Loucy (cell line): ENCODE measurements around the gene ADSL.

Experiments used
- H2AFZ ChIP-seq: fragments of 200-600 bp; sonication (generic); 2 replicates; pipeline ENCODE4 v1.6.0; 2016; ENCODE audit warnings: antibody characterized with exemption, mild to moderate bottlenecking, low read length, moderate library complexity
- H3F3A ChIP-seq: fragments of 200-600 bp; 2 replicates; pipeline ENCODE4 v1.6.0; 2016; ENCODE audit warnings: antibody characterized with exemption, low read depth, mild to moderate bottlenecking
- H3K27me3 ChIP-seq: fragments of 200-600 bp; sonication (generic); 2 replicates; pipeline ENCODE4 v1.6.1; 2014; ENCODE audit warnings: low read length, mild to moderate bottlenecking; ENCODE audit not compliant: insufficient read depth, poor library complexity, severe bottlenecking
- H3K36me3 ChIP-seq: fragments of 200-600 bp; sonication (generic); 2 replicates; pipeline ENCODE4 v1.6.1; 2016; ENCODE audit warnings: low read length; ENCODE audit not compliant: insufficient read depth
- H3K4me1 ChIP-seq: fragments of 200-600 bp; sonication (generic); 2 replicates; pipeline ENCODE4 v1.5.1; 2014; ENCODE audit warnings: low read length, mild to moderate bottlenecking; ENCODE audit not compliant: insufficient read depth, poor library complexity, severe bottlenecking
- H3K4me2 ChIP-seq: fragments of 200-600 bp; sonication (generic); 2 replicates; pipeline ENCODE4 v1.6.0; 2014; ENCODE audit warnings: antibody characterized with exemption, low read length, low read depth, mild to moderate bottlenecking; ENCODE audit not compliant: poor library complexity, severe bottlenecking
- H3K4me3 ChIP-seq: fragments of 200-600 bp; sonication (generic); 2 replicates; pipeline ENCODE4 v1.5.1; 2014; ENCODE audit warnings: low read length, mild to moderate bottlenecking, mixed read lengths; ENCODE audit not compliant: poor library complexity, severe bottlenecking
- H3K79me2 ChIP-seq: fragments of 200-600 bp; sonication (generic); 2 replicates; pipeline ENCODE4 v1.6.1; 2014; ENCODE audit warnings: low read length; ENCODE audit not compliant: insufficient read depth
- H3K9ac ChIP-seq: fragments of 200-600 bp; sonication (generic); 2 replicates; pipeline ENCODE4 v1.6.0; 2014; ENCODE audit warnings: mild to moderate bottlenecking, low read depth, low read length, moderate library complexity; ENCODE audit not compliant: poor library complexity, severe bottlenecking
- H3K9me2 ChIP-seq: fragments of 200-600 bp; sonication (generic); replicated peaks from 2 replicates; pipeline ENCODE4 v1.6.1; 2016; ENCODE audit warnings: low read depth, low read length, mixed read lengths
- H3K9me3 ChIP-seq: fragments of 200-600 bp; sonication (generic); 2 replicates; pipeline ENCODE4 v1.6.1; 2014; ENCODE audit warnings: mild to moderate bottlenecking, antibody characterized with exemption, low read length, low read depth; ENCODE audit not compliant: insufficient read depth
- H4K20me1 ChIP-seq: fragments of 200-600 bp; sonication (generic); 2 replicates; pipeline ENCODE4 v1.6.0; 2014; ENCODE audit warnings: antibody characterized with exemption, low read length, mild to moderate bottlenecking; ENCODE audit not compliant: insufficient read depth, poor library complexity, severe bottlenecking
- EZH2phosphoT487 ChIP-seq: fragments of 200-600 bp; IDR thresholded peaks from 2 replicates; pipeline ENCODE4 v1.6.1; 2018; ENCODE audit warnings: antibody characterized with exemption, mild to moderate bottlenecking, moderate library complexity, borderline replicate concordance
- TF ChIP-seq, protein P1 (sequence below): fragments of 200-600 bp; sonication (generic); conservative IDR thresholded peaks from 2 replicates; pipeline ENCODE4 v1.5.1; 2014; ENCODE audit warnings: mild to moderate bottlenecking, antibody characterized with exemption, low read length

The ADSL gene

GRCh38 chr22:40361100-40361499, 14.8 kb downstream of the ADSL start:
- H3K79me2 ChIP-seq = no peaks in the 10 kb centered on the region
- no peak overlapping the region for H2AFZ ChIP-seq
- H3K9ac ChIP-seq = no peak overlapping the region
- H3K4me1 ChIP-seq = no peaks in the 10 kb centered on the region
- H3K9me3 ChIP-seq = no peaks in the 10 kb centered on the region
- H3F3A ChIP-seq = no peaks in the 10 kb centered on the region
- H3K9me2 ChIP-seq = no peaks in the 10 kb centered on the region
- H3K4me2 ChIP-seq = no peak overlapping the region
- no peaks in the 10 kb centered on the region for H4K20me1 ChIP-seq
- H3K4me3 ChIP-seq = no peak overlapping the region
- H3K36me3 ChIP-seq = peaks cover 72% of the 10 kb centered on the region
- TF ChIP-seq, protein P1, sequence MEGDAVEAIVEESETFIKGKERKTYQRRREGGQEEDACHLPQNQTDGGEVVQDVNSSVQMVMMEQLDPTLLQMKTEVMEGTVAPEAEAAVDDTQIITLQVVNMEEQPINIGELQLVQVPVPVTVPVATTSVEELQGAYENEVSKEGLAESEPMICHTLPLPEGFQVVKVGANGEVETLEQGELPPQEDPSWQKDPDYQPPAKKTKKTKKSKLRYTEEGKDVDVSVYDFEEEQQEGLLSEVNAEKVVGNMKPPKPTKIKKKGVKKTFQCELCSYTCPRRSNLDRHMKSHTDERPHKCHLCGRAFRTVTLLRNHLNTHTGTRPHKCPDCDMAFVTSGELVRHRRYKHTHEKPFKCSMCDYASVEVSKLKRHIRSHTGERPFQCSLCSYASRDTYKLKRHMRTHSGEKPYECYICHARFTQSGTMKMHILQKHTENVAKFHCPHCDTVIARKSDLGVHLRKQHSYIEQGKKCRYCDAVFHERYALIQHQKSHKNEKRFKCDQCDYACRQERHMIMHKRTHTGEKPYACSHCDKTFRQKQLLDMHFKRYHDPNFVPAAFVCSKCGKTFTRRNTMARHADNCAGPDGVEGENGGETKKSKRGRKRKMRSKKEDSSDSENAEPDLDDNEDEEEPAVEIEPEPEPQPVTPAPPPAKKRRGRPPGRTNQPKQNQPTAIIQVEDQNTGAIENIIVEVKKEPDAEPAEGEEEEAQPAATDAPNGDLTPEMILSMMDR = no peak
- no peak for TF ChIP-seq EZH2phosphoT487
- H3K27me3 ChIP-seq = no peaks in the 10 kb centered on the region

DNA sequence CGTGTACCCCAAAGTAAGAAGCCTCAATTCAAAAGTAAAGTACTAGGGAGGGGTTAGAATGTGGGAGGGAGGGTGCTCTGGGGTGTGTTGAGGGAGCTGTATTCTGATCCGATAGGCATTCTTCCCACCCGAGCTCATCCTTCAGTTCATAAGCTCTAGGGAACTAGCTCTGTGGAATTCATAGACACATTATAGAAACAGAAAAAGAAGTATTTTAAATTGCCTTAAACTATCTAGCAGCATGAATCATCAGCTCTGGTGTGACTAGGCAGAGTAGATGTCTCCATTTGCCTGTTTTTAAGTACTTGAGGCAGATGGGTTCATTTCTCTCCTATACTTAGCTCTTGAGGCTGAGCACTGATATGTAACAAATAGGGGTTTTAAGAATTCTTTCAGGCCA, 16.8 kb downstream of the ADSL start:
- Histone ChIP-seq H2AFZ (no peak overlapping the region), H3K27me3 (no peaks in the 10 kb centered on the region), H3K9ac (no peak overlapping the region), H3K36me3 (peaks cover 86% of the 10 kb centered on the region), H3K9me3 (no peaks in the 10 kb centered on the region), H3K79me2 (no peaks in the 10 kb centered on the region), H3K9me2 (no peaks in the 10 kb centered on the region), H3K4me3 (no peak overlapping the region), H4K20me1 (no peaks in the 10 kb centered on the region), H3K4me1 (no peaks in the 10 kb centered on the region), H3K4me2 (no peak overlapping the region), H3F3A (no peaks in the 10 kb centered on the region)
- TF ChIP-seq, protein P1 = no peak
- no peak for TF ChIP-seq EZH2phosphoT487

DNA sequence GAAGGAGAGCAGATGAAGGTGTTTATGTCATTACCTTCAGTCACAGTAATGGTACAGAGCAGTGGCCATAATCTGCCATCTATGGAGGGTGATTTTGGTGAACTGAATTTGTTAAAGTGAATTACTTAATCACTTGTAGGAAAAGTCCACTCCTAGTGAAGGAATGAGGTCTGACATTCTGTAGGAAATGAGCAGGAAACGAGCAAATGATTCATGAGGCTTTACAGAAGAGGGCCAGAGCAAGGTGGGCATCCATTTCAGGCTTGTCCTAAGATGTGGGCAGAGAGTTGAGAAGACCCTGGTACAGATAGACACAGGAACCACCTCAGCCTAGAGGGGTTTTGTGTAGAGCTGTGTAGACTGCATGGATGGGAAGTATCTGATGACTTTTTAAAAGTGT, 18.1 kb downstream of the ADSL start:
- no peaks in the 10 kb centered on the region for H4K20me1 ChIP-seq
- no peaks in the 10 kb centered on the region for H3K27me3 ChIP-seq
- H3K36me3 ChIP-seq = peaks cover 76% of the 10 kb centered on the region
- TF ChIP-seq, protein P1 = no peak
- TF ChIP-seq EZH2phosphoT487 = no peak
- no peaks in the 10 kb centered on the region for H3K9me2 ChIP-seq
- no peak overlapping the region for H3K9ac ChIP-seq
- H3K4me2 ChIP-seq = no peak overlapping the region
- H3F3A ChIP-seq = no peaks in the 10 kb centered on the region
- no peaks in the 10 kb centered on the region for H3K9me3 ChIP-seq
- no peak overlapping the region for H2AFZ ChIP-seq
- H3K79me2 ChIP-seq = no peaks in the 10 kb centered on the region
- H3K4me1 ChIP-seq = no peaks in the 10 kb centered on the region
- no peak overlapping the region for H3K4me3 ChIP-seq
